Lung (tissue), 12 donors: ENCODE measurements around the gene IFTAP. TPM values are rescaled to one million over a fixed set of nuclear protein-coding genes. Genes with fewer than 3 reads are reported as not detected.

Source experiments
- ATAC-seq: fragments of 200-7000 bp; cut with Tn5 transposase; one replicate; pipeline ENCODE4 v1.9.1; 2020; ENCODE audit warnings: moderate number of reproducible peaks; ENCODE audit not compliant: insufficient read depth, low FRiP score
- DNase-seq, 3 donors: peaks; one replicate each; pipeline ENCODE4 v3.0.0-alpha.2; 2013 to 2017
- H3K27ac ChIP-seq, 2 donors: one replicate each; pipeline ENCODE4 v1.5.1; 2013; ENCODE audit warnings: mild to moderate bottlenecking in 2 of 2, moderate library complexity in 2 of 2, control low read depth in 1 of 2, inconsistent platforms in 1 of 2, low read depth in 1 of 2, low read length in 1 of 2
- H3K27me3 ChIP-seq, 3 donors: one replicate each; pipeline ENCODE4 v1.5.1; 2013; ENCODE audit warnings: low read length in 2 of 3; ENCODE audit not compliant: control insufficient read depth in 3 of 3, insufficient read depth in 3 of 3
- H3K36me3 ChIP-seq, 4 donors: one replicate each; pipeline ENCODE4 v1.5.1; 2013; ENCODE audit warnings: low read length in 4 of 4, mild to moderate bottlenecking in 1 of 4, moderate library complexity in 1 of 4; ENCODE audit not compliant: control insufficient read depth in 4 of 4, insufficient read depth in 4 of 4
- H3K4me1 ChIP-seq, 5 donors: one replicate each; pipeline ENCODE4 v1.5.1; 2013; ENCODE audit warnings: low read length in 5 of 5, mild to moderate bottlenecking in 2 of 5, moderate library complexity in 1 of 5; ENCODE audit not compliant: control insufficient read depth in 5 of 5, insufficient read depth in 5 of 5
- H3K4me3 ChIP-seq: one replicate; pipeline ENCODE4 v1.5.1; 2013; ENCODE audit warnings: mild to moderate bottlenecking, control low read depth, moderate library complexity
- H3K9ac ChIP-seq, 2 donors: one replicate each; pipeline ENCODE4 v1.5.1; 2013; ENCODE audit warnings: low read length in 2 of 2, control low read depth in 1 of 2; ENCODE audit not compliant: insufficient read depth in 1 of 2
- H3K9me3 ChIP-seq, 4 donors: one replicate each; pipeline ENCODE4 v1.5.1; 2013; ENCODE audit warnings: low read length in 3 of 4, mild to moderate bottlenecking in 1 of 4, moderate library complexity in 1 of 4; ENCODE audit not compliant: control insufficient read depth in 4 of 4, insufficient read depth in 3 of 4
- WGBS, 2 donors: extraction: QIAGEN DNeasy Blood & Tissue Kit; methylation state at CpG; one replicate each; pipeline ENCODE4 v1.1.7; 2013; 5-methylcytosine and 5-hydroxymethylcytosine counted together
- polyA plus RNA-seq, 2 donors: library from polyadenylated mRNA; stranded (reverse); fragments of 200-250 nt; gene quantifications; one replicate each; pipeline ENCODE4 v1.2.1, GENCODE V29; 2013
- total RNA-seq, 2 donors: library from RNA; depleted of rRNA in 1 of 2; stranded (reverse); fragments of >200 nt in 1 of 2; gene quantifications; one replicate each; pipeline ENCODE4 v1.2.1, GENCODE V29; 2014 to 2021
- TF ChIP-seq, protein P1 (sequence below): IDR thresholded peaks from 2 replicates; pipeline ENCODE4 v1.5.1; 2012; ENCODE audit warnings: mild to moderate bottlenecking; ENCODE audit errors: control extremely low read depth, extremely low read depth
- donor health status: control.
- donor health status: control.
- donor health status: Bipolar disorder and iron deficiency.
- donor health status: healthy.
- donor health status: DM: yes; HTN: yes; CAD: no.

Gene IFTAP
- total and polyA plus RNA-seq, 4 donors, result 17.7 to 36.1 (median 24.5) TPM

DNA sequence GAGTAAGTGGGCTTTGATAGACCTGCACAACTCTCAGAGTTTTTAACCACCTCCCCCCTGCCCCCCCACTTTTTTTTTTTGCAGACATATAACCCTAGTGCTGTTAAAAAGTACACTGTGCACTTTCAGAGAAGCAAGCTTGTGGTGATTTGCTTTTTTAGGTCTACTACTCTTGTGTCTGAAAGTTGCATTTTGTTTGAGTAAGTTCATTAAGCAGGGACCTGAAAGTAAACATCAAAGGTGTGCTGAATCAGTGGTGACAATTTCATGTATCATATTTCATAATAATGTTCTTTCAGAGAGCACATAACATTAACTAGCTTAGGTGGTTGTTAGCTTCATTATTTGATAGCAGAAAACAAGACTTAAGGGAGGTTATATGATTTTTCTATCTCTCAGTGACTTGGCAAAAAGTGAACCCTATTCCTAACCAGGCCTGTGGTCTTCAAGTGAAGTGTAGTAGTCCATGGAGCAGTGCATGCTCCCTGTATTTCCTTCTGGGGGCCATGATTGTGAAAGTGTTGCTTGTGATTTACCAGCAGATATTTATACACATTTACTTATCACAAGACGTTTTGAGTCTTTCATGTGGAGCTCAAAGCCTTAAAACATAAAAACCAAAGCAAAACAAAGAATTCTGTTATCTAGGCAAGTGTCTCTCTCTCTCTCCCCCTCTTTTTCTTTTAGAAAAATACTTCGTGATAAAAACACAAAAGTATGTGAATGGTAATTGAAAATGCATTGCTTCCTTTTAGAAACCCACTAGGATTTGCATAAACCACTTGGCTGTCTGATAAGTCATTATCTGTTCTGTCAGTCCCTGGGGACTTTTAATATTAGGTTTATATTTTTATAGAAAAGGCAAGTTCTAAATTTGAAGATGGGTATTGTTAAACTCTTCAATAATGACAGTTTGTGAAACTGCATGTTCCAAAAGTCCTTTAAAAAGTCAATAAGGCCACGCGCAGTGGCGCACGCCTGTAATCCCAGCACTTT is 11.2 kb downstream of the IFTAP start:
- no peaks in the 10 kb centered on the region for H3K27me3 ChIP-seq
- H3K9me3 ChIP-seq, result no peaks in the 10 kb centered on the region
- H3K27ac ChIP-seq, result no peak overlapping the region
- DNase-seq (no peak), ATAC-seq (no peak)
- TF ChIP-seq, protein P1, sequence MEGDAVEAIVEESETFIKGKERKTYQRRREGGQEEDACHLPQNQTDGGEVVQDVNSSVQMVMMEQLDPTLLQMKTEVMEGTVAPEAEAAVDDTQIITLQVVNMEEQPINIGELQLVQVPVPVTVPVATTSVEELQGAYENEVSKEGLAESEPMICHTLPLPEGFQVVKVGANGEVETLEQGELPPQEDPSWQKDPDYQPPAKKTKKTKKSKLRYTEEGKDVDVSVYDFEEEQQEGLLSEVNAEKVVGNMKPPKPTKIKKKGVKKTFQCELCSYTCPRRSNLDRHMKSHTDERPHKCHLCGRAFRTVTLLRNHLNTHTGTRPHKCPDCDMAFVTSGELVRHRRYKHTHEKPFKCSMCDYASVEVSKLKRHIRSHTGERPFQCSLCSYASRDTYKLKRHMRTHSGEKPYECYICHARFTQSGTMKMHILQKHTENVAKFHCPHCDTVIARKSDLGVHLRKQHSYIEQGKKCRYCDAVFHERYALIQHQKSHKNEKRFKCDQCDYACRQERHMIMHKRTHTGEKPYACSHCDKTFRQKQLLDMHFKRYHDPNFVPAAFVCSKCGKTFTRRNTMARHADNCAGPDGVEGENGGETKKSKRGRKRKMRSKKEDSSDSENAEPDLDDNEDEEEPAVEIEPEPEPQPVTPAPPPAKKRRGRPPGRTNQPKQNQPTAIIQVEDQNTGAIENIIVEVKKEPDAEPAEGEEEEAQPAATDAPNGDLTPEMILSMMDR, result no peak
- WGBS, 2 donors, result 74 to 80% methylated on average over 6 of the region's 6 CpGs
- no peaks in the 10 kb centered on the region for H3K36me3 ChIP-seq
- peaks cover 0 to 4% (median 0%) of the 10 kb centered on the region in 5 donors for H3K4me1 ChIP-seq
- no peak overlapping the region for H3K9ac ChIP-seq
- no peak overlapping the region for H3K4me3 ChIP-seq

DNA sequence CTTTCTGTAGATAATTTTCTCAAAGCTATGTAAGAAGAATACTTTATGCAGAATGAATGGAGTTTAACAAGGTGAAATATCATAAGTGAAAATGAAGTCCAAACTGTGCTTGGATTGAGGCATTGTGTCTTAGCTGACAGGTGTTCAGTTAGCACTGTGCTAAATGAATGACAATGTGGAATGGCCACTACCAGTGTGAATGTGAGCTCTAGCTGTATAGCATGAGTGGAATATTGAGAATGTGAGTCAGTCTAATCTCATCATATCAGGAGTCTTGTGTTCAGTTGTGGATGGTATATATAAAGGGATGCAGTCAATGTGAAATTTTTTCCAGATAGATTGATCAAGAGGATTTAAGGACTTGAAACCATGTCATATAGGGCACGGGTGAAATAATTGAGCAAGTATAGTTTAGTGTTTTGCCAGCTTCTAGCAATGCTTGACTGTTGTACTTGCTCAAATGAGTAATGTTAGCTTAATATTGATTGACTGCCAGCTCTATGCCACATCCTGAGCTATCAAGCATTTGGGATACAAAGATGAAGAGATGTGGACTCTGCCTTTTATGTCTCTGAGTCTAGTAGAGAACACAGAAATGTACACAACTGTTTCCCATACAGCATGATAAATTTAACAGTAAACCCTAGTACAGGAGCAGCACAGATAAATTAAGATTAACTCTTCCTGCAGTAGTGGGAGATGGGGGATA is 14.3 kb downstream of the IFTAP start:
- no peak for DNase-seq
- Histone ChIP-seq H3K4me3 (no peak overlapping the region), H3K9ac (no peak overlapping the region), H3K36me3 (peaks cover 0 to 4% (median 2%) of the 10 kb centered on the region in 4 donors), H3K9me3 (no peaks in the 10 kb centered on the region), H3K4me1 (peaks cover 0 to 3% (median 0%) of the 10 kb centered on the region in 5 donors), H3K27me3 (no peaks in the 10 kb centered on the region), H3K27ac (no peak overlapping the region)
- TF ChIP-seq, protein P1, result no peak
- ATAC-seq, result no peak
- WGBS, 2 donors, result 77 to 83% methylated on average over 1 of the region's 1 CpG

DNA sequence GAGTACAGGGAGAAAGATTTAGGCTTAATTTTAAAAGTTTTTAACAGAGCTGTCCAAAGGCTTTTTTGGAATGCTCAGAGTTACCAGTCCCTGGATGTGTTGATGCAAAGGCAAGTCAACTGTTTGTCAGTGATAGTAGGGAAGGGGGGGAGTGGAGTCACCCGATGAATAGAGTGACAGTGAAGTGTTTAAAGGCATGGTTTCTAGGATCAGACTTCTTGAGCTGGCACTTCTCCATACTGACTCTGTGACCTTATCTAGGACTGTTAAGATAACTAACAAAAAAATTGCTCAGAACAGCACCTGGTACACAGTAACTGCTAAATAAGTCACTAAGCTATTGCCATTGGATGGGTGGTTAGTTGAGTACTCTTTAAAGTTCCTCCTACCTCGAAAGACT is 15.1 kb downstream of the IFTAP start:
- Histone ChIP-seq H3K27me3 (no peaks in the 10 kb centered on the region), H3K27ac (no peak overlapping the region), H3K36me3 (peaks cover 0 to 4% (median 2%) of the 10 kb centered on the region in 4 donors), H3K4me1 (peaks cover 0 to 3% (median 0%) of the 10 kb centered on the region in 5 donors), H3K9ac (no peak overlapping the region), H3K4me3 (no peak overlapping the region), H3K9me3 (no peaks in the 10 kb centered on the region)
- TF ChIP-seq, protein P1, result no peak
- 61 to 74% methylated on average over 2 of the region's 2 CpGs for WGBS, 2 donors
- DNase-seq, result no peak
- ATAC-seq, result no peak
